Uterus (tissue), 4 donors: ENCODE data around the gene RPS6KB1. TPM values are rescaled to one million over a fixed set of nuclear protein-coding genes. Genes with fewer than 3 reads are reported as not detected.

Source experiments
- DNase-seq, 2 donors: peaks; one replicate each; pipeline ENCODE4 v3.0.0-alpha.2; 2019 to 2020
- H3K27ac ChIP-seq, 2 donors: fragments of 200-600 bp; sonication (generic); 1 replicate in 1 of 2; 2 replicates in 1 of 2; pipeline ENCODE4 v1.5.1; 2016 to 2018
- H3K27me3 ChIP-seq, 2 donors: fragments of 200-600 bp; sonication (generic); one replicate each; pipeline ENCODE4 v1.5.1; 2018 to 2019; ENCODE audit warnings: control low read depth in 1 of 2
- H3K36me3 ChIP-seq, 2 donors: fragments of 200-600 bp; sonication (generic); one replicate each; pipeline ENCODE4 v1.5.1; 2019; ENCODE audit warnings: control low read depth in 1 of 2
- H3K4me1 ChIP-seq, 2 donors: fragments of 200-600 bp; sonication (generic); one replicate each; pipeline ENCODE4 v1.5.1; 2018 to 2019; ENCODE audit warnings: control low read depth in 1 of 2
- H3K4me3 ChIP-seq, 2 donors: fragments of 200-600 bp; sonication (generic); 1 replicate in 1 of 2; 2 replicates in 1 of 2; pipeline ENCODE4 v1.5.1; 2018 to 2019; ENCODE audit warnings: mild to moderate bottlenecking in 1 of 2
- H3K9me3 ChIP-seq, 2 donors: fragments of 200-600 bp; sonication (generic); one replicate each; pipeline ENCODE4 v1.5.1; 2019; ENCODE audit warnings: control low read depth in 1 of 2
- CTCF ChIP-seq, 4 experiments: fragments of 200-600 bp in 2 of 4; fragments of 450-650 bp in 2 of 4; sonication (generic) in 2 of 4; IDR thresholded peaks; one replicate each; pipeline ENCODE4 v1.5.1; 2016 to 2019; ENCODE audit warnings: antibody characterized with exemption in 4 of 4, mild to moderate bottlenecking in 2 of 4, moderate library complexity in 1 of 4
- POLR2A ChIP-seq, 2 donors: fragments of 450-650 bp; IDR thresholded peaks; one replicate each; pipeline ENCODE4 v1.6.1; 2016; ENCODE audit warnings: antibody characterized with exemption in 2 of 2, mild to moderate bottlenecking in 1 of 2, moderate library complexity in 1 of 2
- intact Hi-C: fragments of 100-400 bp; cut with DNase I; formaldehyde crosslinking; loops from one replicate; pipeline ENCODE4 v1.15.1; 2023; ENCODE audit warnings: low total_unique reads
- total RNA-seq, 4 donors: library from RNA; depleted of rRNA in 3 of 4; stranded (reverse); fragments of >200 nt in 3 of 4; gene quantifications; one replicate each; pipeline versions ENCODE4 v1.1.0 to v1.2.4, GENCODE V29; 2014 to 2023
- donor health status: DM: yes; HTN: yes; CAD: no.

RPS6KB1 gene
- total RNA-seq, 4 donors from 2014 or later = 19.2 to 86.2 (median 55.8) TPM

GRCh38 chr17:59876107-59876506 is 16.8 kb upstream of the RPS6KB1 start:
- Histone ChIP-seq H3K36me3 (no peaks in the 10 kb centered on the region), H3K9me3 (no peaks in the 10 kb centered on the region), H3K4me3 (no peak overlapping the region), H3K27me3 (no peaks in the 10 kb centered on the region), H3K27ac (no peak overlapping the region), H3K4me1 (no peaks in the 10 kb centered on the region)
- DNase-seq = no peak
- TF ChIP-seq CTCF (IDR thresholded peaks at IDR 0.05) = no peak
- no peak for TF ChIP-seq POLR2A (IDR thresholded peaks at IDR 0.05)
- intact Hi-C loops = no loop called here

GRCh38 chr17:59877965-59878364 is 15.0 kb upstream of the RPS6KB1 start:
- TF ChIP-seq CTCF (IDR thresholded peaks at IDR 0.05) (no peak), POLR2A (IDR thresholded peaks at IDR 0.05) (no peak)
- H3K36me3 ChIP-seq = no peaks in the 10 kb centered on the region
- intact Hi-C loops = no loop called here

GRCh38 chr17:59878624-59879023 is 14.3 kb upstream of the RPS6KB1 start:
- no peak for DNase-seq
- TF ChIP-seq POLR2A (IDR thresholded peaks at IDR 0.05) = no peak
- TF ChIP-seq CTCF (IDR thresholded peaks at IDR 0.05) = no peak
- Histone ChIP-seq H3K9me3 (no peaks in the 10 kb centered on the region), H3K4me1 (no peaks in the 10 kb centered on the region), H3K27ac (no peak overlapping the region), H3K4me3 (no peak overlapping the region), H3K27me3 (no peaks in the 10 kb centered on the region), H3K36me3 (no peaks in the 10 kb centered on the region)
- intact Hi-C loops = no loop called here

More at GRCh38 chr17:59877965-59878364, 15.0 kb upstream of the RPS6KB1 start:
- DNase-seq = no peak
- no peaks in the 10 kb centered on the region for H3K27me3 ChIP-seq
- H3K4me1 ChIP-seq = no peaks in the 10 kb centered on the region
- no peak overlapping the region for H3K27ac ChIP-seq
- H3K4me3 ChIP-seq = no peak overlapping the region
- no peaks in the 10 kb centered on the region for H3K9me3 ChIP-seq

- no peaks in the 10 kb centered on the region for H3K36me3 ChIP-seq
- H3K4me3 ChIP-seq = no peak overlapping the region
- H3K27ac ChIP-seq = no peak overlapping the region
- no peaks in the 10 kb centered on the region for H3K9me3 ChIP-seq
- no peak for DNase-seq
- H3K27me3 ChIP-seq = no peaks in the 10 kb centered on the region
- intact Hi-C loops = no loop called here
- no peaks in the 10 kb centered on the region for H3K4me1 ChIP-seq
- TF ChIP-seq CTCF (IDR thresholded peaks at IDR 0.05) = no peak
- TF ChIP-seq POLR2A (IDR thresholded peaks at IDR 0.05) = no peak
Observed at GRCh38 chr17:59884861-59885260, 8.1 kb upstream of the RPS6KB1 start.

GRCh38 chr17:59888145-59888750 is 4.7 kb upstream of the RPS6KB1 start:
- no peaks in the 10 kb centered on the region for H3K4me1 ChIP-seq

More at GRCh38 chr17:59888145-59888750, 4.7 kb upstream of the RPS6KB1 start:
- Histone ChIP-seq H3K36me3 (no peaks in the 10 kb centered on the region), H3K9me3 (no peaks in the 10 kb centered on the region), H3K27ac (no peak overlapping the region), H3K27me3 (no peaks in the 10 kb centered on the region), H3K4me3 (no peak overlapping the region)
- DNase-seq = no peak
- intact Hi-C loops = no loop called here
- TF ChIP-seq CTCF (IDR thresholded peaks at IDR 0.05) = no peak
